Ureter (tissue), 1 donor: Measurements from ENCODE around the gene GRAMD1C. TPM values are rescaled to one million over a fixed set of nuclear protein-coding genes. Genes with fewer than 3 reads are reported as not detected.

Experiments
- DNase-seq: peaks from one replicate; pipeline ENCODE4 v3.0.0-alpha.2; 2020; ENCODE audit warnings: low spot score
- total RNA-seq: library from RNA; stranded (reverse); gene quantifications from one replicate; pipeline ENCODE4 v1.2.4, GENCODE V29; 2023
- donor health status: DM: yes; HTN: yes; CAD: no.

GRAMD1C gene
- total RNA-seq, 1 donor from 2014 or later, result 11.1 TPM

- DNase-seq, result no peak
Measured at GRCh38 chr3:113852506-113852905, 13.9 kb downstream of the GRAMD1C start.

DNA sequence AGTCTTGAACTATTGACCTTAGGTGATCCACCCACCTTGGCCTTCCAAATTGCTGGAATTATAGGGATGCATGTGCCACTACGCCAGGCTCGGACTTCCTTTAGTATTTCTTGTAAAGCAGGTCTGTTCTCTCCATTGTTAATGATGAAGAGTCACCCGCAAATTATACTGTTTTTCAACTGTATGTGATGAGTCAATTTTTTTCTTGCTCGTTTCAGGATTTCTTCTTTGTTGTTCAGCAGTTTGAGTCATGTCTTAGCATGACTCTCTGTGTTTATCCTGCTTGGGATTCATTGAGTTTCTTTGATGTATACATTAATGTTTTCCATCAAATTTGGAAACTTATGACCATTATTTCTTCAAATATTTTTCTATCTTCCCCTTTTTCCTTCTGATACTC lies 28.9 kb downstream of the GRAMD1C start:
- no peak for DNase-seq

- DNase-seq, result no peak
Measured at GRCh38 chr3:113873293-113873692, 34.7 kb downstream of the GRAMD1C start.

DNA sequence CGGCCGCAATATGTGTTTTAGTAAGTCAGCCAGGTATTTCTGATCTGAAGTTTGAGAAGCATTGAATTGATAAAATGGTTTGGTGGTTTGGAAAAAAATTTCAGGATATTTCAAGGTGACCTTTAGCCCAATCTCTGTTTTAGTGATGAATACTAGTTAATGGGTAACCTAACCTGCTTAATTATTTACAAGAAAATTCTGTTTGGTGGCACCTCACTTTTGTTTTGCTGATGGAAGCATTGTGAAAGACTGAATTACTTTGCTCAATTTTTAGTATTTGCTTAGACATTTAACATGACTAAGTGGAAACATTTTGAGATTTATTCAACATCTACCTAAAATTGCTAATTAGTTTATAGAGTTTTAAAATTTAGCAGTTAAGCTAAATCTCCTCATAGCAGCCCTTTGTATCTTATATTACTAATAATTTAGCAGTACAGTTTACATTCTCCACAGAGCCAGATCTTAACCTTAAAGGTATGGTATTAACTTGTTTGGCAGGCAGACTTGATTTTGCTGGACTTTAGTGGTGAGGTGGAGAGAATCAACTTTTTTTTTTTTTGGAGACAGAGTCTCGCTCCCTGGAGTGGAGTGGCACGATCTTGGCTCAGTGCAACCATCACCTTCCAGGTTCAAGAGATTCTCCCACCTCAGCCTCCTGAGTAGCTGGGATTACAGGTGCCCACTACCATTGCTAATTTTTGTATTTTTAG lies 35.4 kb downstream of the GRAMD1C start:
- DNase-seq, result no peak

DNA sequence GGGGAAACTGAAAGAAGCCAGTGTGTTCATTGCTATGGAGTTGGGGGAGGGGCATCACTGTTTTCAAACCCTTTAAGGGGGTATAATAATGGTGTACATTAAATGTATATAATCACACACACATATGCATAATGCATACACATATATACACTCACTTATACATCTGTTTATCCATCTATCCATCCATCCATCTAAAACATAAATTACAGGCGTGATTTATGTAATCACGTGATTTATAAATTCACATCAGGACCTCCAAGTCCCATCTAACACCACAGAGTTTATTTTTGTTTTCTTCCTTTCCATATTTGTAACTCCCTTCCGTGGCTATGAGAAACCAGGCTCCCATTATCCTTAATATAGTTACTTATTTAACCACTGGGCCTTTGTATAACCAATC lies 39.8 kb downstream of the GRAMD1C start:
- DNase-seq, result no peak

DNA sequence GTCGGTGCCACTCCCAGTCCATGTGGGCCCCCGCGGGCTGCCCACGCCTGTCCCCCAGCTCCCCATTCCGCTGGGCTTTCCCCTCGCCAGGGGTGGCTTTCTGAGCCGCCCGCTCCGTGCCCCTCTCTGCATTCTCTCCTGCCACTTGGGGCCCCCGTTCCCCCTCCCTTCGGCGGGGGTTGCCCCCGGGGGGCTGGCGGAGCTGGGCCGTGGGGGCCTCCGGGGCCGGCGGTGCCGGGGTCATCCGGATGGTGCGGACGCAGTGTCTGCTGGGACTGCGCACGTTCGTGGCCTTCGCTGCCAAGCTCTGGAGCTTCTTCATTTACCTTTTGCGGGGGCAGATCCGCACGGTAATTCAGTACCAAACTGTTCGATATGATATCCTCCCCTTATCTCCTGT lies 46.5 kb downstream of the GRAMD1C start:
- DNase-seq, result no peak

- no peak for DNase-seq
Measured at GRCh38 chr3:113890256-113890900, 51.8 kb downstream of the GRAMD1C start.

GRCh38 chr3:113894927-113895326 lies 56.3 kb downstream of the GRAMD1C start:
- no peak for DNase-seq

DNA sequence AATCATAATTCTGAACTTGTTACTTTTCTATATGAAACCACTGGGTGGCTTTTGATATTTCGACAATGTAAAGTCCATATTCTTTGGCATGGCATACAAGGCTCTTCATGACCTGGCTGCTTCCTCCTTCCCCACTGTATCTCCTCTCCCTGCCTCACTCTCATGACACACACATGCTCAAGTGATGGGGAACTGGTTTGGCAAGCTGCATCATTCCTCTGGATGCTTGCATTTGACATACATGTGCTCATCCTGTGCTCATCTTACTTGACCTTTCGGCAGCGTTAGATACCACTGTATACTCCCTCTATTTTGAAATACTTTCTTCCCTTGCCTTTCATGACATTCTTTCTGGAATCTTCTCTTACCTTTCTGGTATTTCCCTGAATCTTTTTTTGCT lies 57.4 kb downstream of the GRAMD1C start:
- no peak for DNase-seq

GRCh38 chr3:113896930-113897329 lies 58.3 kb downstream of the GRAMD1C start:
- no peak for DNase-seq

DNA sequence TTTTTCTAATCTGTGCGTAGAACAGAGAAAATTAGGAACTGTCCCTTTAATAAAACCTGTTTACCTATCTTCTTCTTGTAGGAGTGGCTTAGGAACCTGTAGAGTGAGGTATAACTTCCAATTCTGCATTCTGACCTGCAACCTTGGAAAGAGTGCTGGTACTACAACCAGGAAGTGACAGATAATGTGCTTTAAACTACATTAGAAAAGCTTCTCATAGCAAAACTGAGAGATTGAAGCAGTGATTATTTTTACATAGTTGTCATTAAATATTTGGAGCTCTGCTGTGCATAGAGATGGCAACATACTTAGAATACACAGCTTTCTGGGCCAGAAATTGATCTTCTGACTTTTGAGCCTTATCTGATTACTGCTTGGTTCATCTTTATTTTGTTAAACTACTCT lies 58.8 kb downstream of the GRAMD1C start:
- no peak for DNase-seq

DNA sequence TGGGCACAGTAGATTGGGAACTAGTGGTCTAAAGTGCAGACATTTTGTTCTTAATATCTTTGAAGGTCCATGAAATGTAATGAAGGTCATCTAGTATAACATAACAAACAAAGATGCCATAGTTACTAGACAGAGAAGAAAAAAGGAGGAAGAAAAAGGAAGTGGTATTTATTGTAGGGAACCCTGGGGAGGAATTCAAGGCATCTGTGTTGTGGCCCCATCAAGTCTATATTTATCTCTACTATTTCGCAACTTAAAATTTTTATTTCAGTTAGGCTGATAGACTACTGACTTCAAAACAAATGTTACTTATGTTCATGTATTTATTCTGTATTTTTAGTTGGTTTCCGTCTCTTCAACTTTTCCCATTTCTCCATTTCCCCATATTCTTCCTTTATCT lies 60.3 kb downstream of the GRAMD1C start:
- no peak for DNase-seq

GRCh38 chr3:113906568-113907140 lies 68.1 kb downstream of the GRAMD1C start:
- no peak for DNase-seq

DNA sequence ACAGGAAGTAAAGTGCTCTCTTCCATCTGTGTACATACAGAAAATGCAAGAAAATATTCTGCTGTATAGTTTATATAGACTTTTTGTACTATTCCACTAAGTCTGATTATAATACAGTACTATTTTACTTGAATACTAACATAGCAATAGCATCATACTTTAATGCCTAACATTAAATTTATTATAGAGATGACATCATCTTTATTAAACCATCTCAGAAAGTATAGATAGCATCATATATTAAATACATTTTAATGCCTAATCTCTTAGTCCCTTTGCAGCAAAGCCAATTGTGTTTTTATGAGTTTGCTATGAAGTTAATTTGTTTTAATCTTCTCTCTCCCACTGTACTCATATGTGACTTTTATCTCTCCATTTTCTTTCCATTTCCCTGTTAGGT lies 69.5 kb downstream of the GRAMD1C start:
- DNase-seq, result no peak

GRCh38 chr3:113910966-113911365 lies 72.4 kb downstream of the GRAMD1C start:
- no peak for DNase-seq

DNA sequence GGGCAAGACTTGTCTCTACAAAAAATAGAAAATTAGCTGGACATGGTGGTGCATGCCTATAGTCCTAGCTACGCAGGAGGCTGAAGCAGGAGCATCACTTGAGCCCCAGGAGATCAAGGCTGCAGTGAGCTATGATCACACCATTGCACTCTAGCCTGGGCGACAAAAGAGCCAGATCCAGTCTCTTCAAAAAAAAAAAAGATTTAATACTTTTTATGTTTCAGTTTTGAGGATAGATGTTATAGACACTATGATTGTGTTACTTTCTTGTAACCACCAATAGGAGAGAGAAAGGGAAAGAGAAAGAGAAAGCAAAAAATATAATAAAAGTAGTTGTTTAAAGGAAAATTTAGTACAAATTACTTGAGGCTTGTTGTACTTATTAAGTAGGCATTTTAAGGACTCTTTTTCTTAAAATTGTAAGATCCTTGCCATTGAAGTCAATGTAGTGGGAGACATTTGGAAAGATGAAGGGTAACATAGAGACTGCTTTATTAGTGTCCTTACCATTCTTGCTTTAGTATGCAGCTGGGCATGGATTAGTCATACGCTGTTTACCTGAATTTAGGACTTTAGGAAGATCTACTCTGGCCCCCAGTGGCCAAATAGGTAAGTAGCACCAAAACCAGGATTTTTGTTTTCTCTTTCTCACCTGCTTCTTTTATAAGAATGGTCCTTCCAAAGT lies 74.1 kb downstream of the GRAMD1C start:
- peak; percentile 48 for DNase-seq

DNA sequence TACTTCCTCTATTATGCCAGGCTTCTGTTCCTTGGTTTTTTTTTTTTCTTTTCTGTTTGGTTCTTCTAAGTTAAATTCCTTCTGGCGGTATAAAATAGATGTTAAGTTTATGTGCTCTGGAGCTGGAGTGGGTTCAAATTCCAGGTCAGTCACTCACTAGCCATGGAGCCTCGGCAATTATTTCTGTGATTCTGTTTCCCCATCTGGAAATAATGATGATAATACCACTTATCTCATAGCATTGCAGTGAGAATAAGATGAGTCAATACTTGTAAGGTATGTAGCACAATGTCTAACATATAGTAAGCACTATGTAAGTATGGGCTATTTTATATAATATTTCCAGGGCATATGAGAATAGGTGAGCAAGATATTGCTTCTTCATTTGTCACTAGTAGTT lies 76.1 kb downstream of the GRAMD1C start:
- no peak for DNase-seq

GRCh38 chr3:113927556-113927955 lies 89.0 kb downstream of the GRAMD1C start:
- no peak for DNase-seq

DNA sequence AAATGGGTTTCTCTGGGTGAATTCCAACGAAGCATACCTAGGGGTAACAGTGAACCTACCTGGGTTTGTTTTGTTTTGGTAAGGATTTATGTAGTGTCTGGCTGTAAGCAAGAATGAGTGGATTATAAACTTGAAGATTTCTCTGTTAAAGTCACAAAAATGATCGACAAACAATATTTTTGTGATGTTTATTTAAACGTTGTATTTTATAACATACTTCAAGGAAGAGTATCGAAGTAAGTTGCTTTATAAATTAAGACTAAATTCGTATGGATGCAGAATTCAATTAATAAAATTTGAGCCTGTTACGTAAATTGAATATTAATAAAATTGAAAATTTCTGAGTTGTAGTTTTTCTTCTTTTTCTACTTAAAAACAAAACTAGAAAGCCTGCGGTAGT lies 108.2 kb downstream of the GRAMD1C start:
- no peak for DNase-seq

GRCh38 chr3:113947372-113948014 lies 108.9 kb downstream of the GRAMD1C start, which contains the start of gene ZDHHC23:
ZDHHC23 (plus strand) TSS chr3:113948013; CDS start chr3:113948803, 790 bp downstream.
- DNase-seq, result peak; percentile 63

GRCh38 chr3:113948015-113948917 lies 109.7 kb downstream of the GRAMD1C start:
- DNase-seq, result no peak
